PC-3 (cell line): ENCODE results near the gene OR4K5. TPM values are rescaled to one million over a fixed set of nuclear protein-coding genes. Genes with fewer than 3 reads are reported as not detected.

Experiments
- ATAC-seq: fragments of 200-7000 bp; cut with Tn5 transposase; 2 replicates; pipeline ENCODE4 v1.9.1; 2020; ENCODE audit warnings: mild to moderate bottlenecking, moderate library complexity
- BruUV-seq: library from RNA; stranded (reverse); fragments of 400-500 nt; replicated peaks from 2 replicates; lab custom pipeline; 2021; lab: Mats Ljungman, UMichigan
- CTCF ChIA-PET: fragments of 300-600 bp; sonication (Branson Sonifier 250); formaldehyde crosslinking; loops from one replicate; lab custom pipeline; 2022; ENCODE audit warnings: antibody characterized with exemption; lab: Charles Lee
- POLR2A ChIA-PET: fragments of 300-600 bp; sonication (Branson Sonifier 250); formaldehyde crosslinking; loops from one replicate; lab custom pipeline; 2022; ENCODE audit warnings: antibody characterized with exemption; ENCODE audit not compliant: unreplicated experiment; lab: Charles Lee
- DNase-seq: peaks from one replicate; pipeline ENCODE4 v3.0.0-alpha.2; 2015
- H2AFZ ChIP-seq: fragments of 300-600 bp; sonication (generic); 2 replicates; pipeline ENCODE4 v1.6.0; 2016; ENCODE audit warnings: antibody characterized with exemption, low read length
- H3F3A ChIP-seq: fragments of 300-600 bp; sonication (generic); one replicate; pipeline ENCODE4 v1.6.0; 2017; ENCODE audit warnings: antibody characterized with exemption, low read length, control low read depth, mild to moderate bottlenecking; ENCODE audit not compliant: unreplicated experiment
- H3K27ac ChIP-seq: fragments of 300-600 bp; sonication (generic); 2 replicates; pipeline ENCODE4 v1.5.1; 2016; ENCODE audit warnings: mild to moderate bottlenecking, low read length
- H3K27me3 ChIP-seq: fragments of 300-600 bp; sonication (generic); 2 replicates; pipeline ENCODE4 v1.6.1; 2016; ENCODE audit warnings: low read length, mixed read lengths
- H3K36me3 ChIP-seq: fragments of 300-600 bp; sonication (generic); 2 replicates; pipeline ENCODE4 v1.6.1; 2016; ENCODE audit warnings: low read depth, mixed run types, low read length, mixed read lengths
- H3K4me1 ChIP-seq: fragments of 300-600 bp; sonication (generic); 2 replicates; pipeline ENCODE4 v1.5.1; 2016; ENCODE audit warnings: low read length; ENCODE audit not compliant: insufficient read depth
- H3K4me2 ChIP-seq: fragments of 300-600 bp; sonication (generic); 2 replicates; pipeline ENCODE4 v1.6.0; 2016; ENCODE audit warnings: low read length
- H3K4me3 ChIP-seq: fragments of 300-600 bp; sonication (generic); 2 replicates; pipeline ENCODE4 v1.5.1; 2016; ENCODE audit warnings: mild to moderate bottlenecking, low read length, mixed read lengths
- H3K79me2 ChIP-seq: fragments of 300-600 bp; sonication (generic); 2 replicates; pipeline ENCODE4 v1.6.1; 2017; ENCODE audit warnings: low read length, mixed read lengths
- H3K9ac ChIP-seq: fragments of 300-600 bp; sonication (generic); 2 replicates; pipeline ENCODE4 v1.6.0; 2016; ENCODE audit warnings: mild to moderate bottlenecking, low read length
- H3K9me2 ChIP-seq: fragments of 300-600 bp; sonication (generic); replicated peaks from 2 replicates; pipeline ENCODE4 v1.6.1; 2016; ENCODE audit warnings: mixed run types, low read length, mixed read lengths
- H3K9me3 ChIP-seq: fragments of 300-600 bp; sonication (generic); 2 replicates; pipeline ENCODE4 v1.6.1; 2016; ENCODE audit warnings: low read length, mixed read lengths
- H4K20me1 ChIP-seq: fragments of 300-600 bp; sonication (generic); 2 replicates; pipeline ENCODE4 v1.6.1; 2016; ENCODE audit warnings: low read length, mixed read lengths
- EZH2 ChIP-seq: fragments of 300-600 bp; sonication (generic); IDR thresholded peaks from one replicate; pipeline ENCODE4 v1.6.1; 2017; ENCODE audit warnings: antibody characterized with exemption, mild to moderate bottlenecking, low read length; ENCODE audit not compliant: unreplicated experiment
- EZH2phosphoT487 ChIP-seq: fragments of 300-600 bp; sonication (generic); IDR thresholded peaks from 2 replicates; pipeline ENCODE4 v1.6.1; 2018; ENCODE audit warnings: mild to moderate bottlenecking, antibody characterized with exemption, low read length, borderline replicate concordance
- intact Hi-C: fragments of 100-400 bp; cut with micrococcal nuclease; formaldehyde crosslinking; loops from 2 replicates; pipeline ENCODE4 v1.9.0; 2023
- total RNA-seq: library from RNA; depleted of rRNA; stranded (reverse); fragments of >200 nt; gene quantifications from 2 replicates; pipeline ENCODE4 v1.2.3, GENCODE V29; 2014
- TF ChIP-seq, protein P1 (sequence below): fragments of 300-600 bp; sonication (generic); conservative IDR thresholded peaks from 2 replicates; pipeline ENCODE4 v1.5.1; 2017; ENCODE audit warnings: antibody characterized with exemption, low read depth, mild to moderate bottlenecking, low read length

OR4K5 gene
- total RNA-seq, 1 experiment from 2014 or later: not detected

DNA sequence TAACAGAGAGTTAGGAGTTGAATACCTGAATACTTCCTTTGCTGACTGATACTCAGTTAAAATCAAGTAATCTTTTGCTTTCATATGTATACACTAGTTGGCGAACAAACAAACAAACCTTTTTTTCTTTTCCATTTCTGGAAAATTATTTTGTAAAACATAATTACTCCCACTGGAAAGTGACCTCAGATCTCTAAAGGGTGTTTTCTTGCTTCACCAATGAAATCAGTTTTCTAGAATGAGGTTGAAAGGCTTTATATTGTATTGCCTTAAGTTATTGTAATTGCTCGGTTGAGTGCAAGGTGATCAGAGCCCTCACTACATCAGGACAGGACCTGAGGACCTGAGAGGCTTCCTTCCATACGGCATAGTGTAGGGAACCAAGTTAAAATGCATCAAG lies 10.2 kb downstream of the OR4K5 start, which contains the start of gene OR4K1:
Gene OR4K1, plus strand, starts transcription at position 301 of the 400 bp plus-strand sequence. CDS start 4,750 bp downstream, outside the sequence.
- H3K27ac ChIP-seq: no peak within 1 kb of the TSS
- no peak for DNase-seq
- H3K36me3 ChIP-seq: no peaks in the 10 kb centered on the region
- H3K9me3 ChIP-seq: 0 out of 2 replicates have a peak, but pooled peaks cover 4% of the 10 kb centered on the region
- intact Hi-C loops: no loop called here
- no peaks in the 10 kb centered on the region for H3K79me2 ChIP-seq
- ATAC-seq: no peak
- H3K4me1 ChIP-seq: no peaks in the 10 kb centered on the region
- no peak within 1 kb of the TSS for H3K4me2 ChIP-seq
- ChIA-PET CTCF (no interaction called here), POLR2A (no interaction called here)
- no peak within 1 kb of the TSS for H3K4me3 ChIP-seq
- no peaks in the 10 kb centered on the region for H3K27me3 ChIP-seq
- BruUV-seq: no TSS peak
- no peaks in the 10 kb centered on the region for H3F3A ChIP-seq
- H3K9ac ChIP-seq: no peak within 1 kb of the TSS
- no peaks in the 10 kb centered on the region for H4K20me1 ChIP-seq
- no peaks in the 10 kb centered on the region for H3K9me2 ChIP-seq
- TF ChIP-seq EZH2phosphoT487 (no peak), EZH2 (no peak)
- TF ChIP-seq, protein P1, sequence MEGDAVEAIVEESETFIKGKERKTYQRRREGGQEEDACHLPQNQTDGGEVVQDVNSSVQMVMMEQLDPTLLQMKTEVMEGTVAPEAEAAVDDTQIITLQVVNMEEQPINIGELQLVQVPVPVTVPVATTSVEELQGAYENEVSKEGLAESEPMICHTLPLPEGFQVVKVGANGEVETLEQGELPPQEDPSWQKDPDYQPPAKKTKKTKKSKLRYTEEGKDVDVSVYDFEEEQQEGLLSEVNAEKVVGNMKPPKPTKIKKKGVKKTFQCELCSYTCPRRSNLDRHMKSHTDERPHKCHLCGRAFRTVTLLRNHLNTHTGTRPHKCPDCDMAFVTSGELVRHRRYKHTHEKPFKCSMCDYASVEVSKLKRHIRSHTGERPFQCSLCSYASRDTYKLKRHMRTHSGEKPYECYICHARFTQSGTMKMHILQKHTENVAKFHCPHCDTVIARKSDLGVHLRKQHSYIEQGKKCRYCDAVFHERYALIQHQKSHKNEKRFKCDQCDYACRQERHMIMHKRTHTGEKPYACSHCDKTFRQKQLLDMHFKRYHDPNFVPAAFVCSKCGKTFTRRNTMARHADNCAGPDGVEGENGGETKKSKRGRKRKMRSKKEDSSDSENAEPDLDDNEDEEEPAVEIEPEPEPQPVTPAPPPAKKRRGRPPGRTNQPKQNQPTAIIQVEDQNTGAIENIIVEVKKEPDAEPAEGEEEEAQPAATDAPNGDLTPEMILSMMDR: no peak
- H2AFZ ChIP-seq: no peak within 1 kb of the TSS

DNA sequence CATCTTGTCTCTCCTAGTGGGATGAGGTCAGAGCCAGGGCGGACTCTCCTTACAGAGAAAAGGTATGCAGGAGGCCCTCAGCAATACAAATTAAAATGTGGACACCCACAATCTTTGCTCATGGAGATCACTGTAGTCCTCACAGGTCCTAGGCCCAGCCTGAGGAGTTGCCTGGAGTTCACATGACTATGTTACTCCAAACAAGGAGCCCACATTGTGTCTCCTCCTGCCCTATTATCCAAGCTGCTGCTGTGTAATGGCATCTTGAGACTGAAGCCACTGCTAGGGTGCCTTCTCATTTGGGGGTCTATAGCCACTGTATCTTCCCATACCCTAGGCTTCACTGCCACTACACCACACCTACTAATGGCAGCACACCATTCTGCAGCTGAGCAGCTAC lies 21.3 kb downstream of the OR4K5 start:
- TF ChIP-seq EZH2phosphoT487 (no peak), EZH2 (no peak)
- TF ChIP-seq, protein P1: no peak
- H3K27me3 ChIP-seq: no peaks in the 10 kb centered on the region
- no peaks in the 10 kb centered on the region for H3K36me3 ChIP-seq
- ChIA-PET CTCF (no interaction called here), POLR2A (no interaction called here)
- H3K9me3 ChIP-seq: no peaks in the 10 kb centered on the region
- H3K9me2 ChIP-seq: no peaks in the 10 kb centered on the region
- H2AFZ ChIP-seq: no peak overlapping the region
- ATAC-seq (no peak), DNase-seq (no peak)
- H3K4me3 ChIP-seq: no peak overlapping the region
- no peak overlapping the region for H3K4me2 ChIP-seq
- BruUV-seq: no TSS peak
- H3K4me1 ChIP-seq: no peaks in the 10 kb centered on the region
- no peaks in the 10 kb centered on the region for H3K79me2 ChIP-seq
- H3K27ac ChIP-seq: no peak overlapping the region
- no peaks in the 10 kb centered on the region for H3F3A ChIP-seq
- no peak overlapping the region for H3K9ac ChIP-seq
- intact Hi-C loops: no loop called here
- H4K20me1 ChIP-seq: no peaks in the 10 kb centered on the region

DNA sequence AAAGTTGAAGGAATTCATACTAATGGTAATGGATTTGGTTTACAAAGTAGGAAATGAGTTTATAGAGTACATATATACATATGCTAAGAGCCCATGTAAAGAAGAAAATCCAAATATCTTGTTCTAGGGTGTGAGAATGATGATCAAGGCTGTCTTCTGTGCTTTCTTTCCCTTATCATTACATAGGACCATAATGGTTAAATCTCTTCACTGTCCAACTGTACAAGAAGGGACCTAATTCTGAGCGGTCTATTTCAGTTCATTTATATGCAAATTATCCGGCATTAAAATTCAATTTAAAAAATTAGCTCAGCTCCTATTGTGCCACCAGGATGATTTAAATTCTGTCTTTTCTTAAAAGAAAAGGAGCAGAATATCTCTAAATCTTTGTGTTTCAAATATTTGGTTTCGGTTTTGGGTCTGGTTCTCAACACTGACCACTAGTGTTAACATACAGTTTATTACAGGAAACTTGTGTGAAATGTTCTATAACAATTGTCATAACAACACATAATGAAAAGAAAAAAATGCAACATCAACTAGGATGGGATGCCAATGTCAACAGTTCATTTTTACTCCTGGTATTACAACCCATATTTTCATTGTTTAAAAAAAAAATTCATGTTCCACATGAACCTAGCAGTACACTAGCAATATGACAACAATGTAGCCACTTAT lies 27.1 kb downstream of the OR4K5 start:
- Histone ChIP-seq H3K27ac (no peak overlapping the region), H3K27me3 (no peaks in the 10 kb centered on the region; the same call in 1 of the 2 replicates), H3K4me3 (peak overlapping the region; percentile 58; the same call in 1 of the 2 replicates), H3K4me1 (no peaks in the 10 kb centered on the region), H3K79me2 (no peaks in the 10 kb centered on the region), H2AFZ (peak overlapping the region; percentile 33; the same call in 1 of the 2 replicates), H4K20me1 (no peaks in the 10 kb centered on the region), H3K9me2 (no peaks in the 10 kb centered on the region), H3K4me2 (peak overlapping the region; percentile 60), H3K36me3 (no peaks in the 10 kb centered on the region), H3F3A (no peaks in the 10 kb centered on the region), H3K9ac (no peak overlapping the region), H3K9me3 (0 out of 2 replicates have a peak, but pooled peaks cover 3% of the 10 kb centered on the region)
- ChIA-PET POLR2A (no interaction called here), CTCF (no interaction called here)
- TF ChIP-seq, protein P1: peak; percentile 49
- TF ChIP-seq EZH2: no peak
- DNase-seq: peak; percentile 32
- intact Hi-C loops: no loop called here
- no TSS peak for BruUV-seq
- ATAC-seq: no peak
